Kidney tubule cell (primary cell): ENCODE data around the gene LRP2BP.

Experiments used
- DNase-seq: peaks from one replicate; pipeline ENCODE4 v3.0.0-alpha.2; 2018; ENCODE audit warnings: low spot score

Gene LRP2BP

DNA sequence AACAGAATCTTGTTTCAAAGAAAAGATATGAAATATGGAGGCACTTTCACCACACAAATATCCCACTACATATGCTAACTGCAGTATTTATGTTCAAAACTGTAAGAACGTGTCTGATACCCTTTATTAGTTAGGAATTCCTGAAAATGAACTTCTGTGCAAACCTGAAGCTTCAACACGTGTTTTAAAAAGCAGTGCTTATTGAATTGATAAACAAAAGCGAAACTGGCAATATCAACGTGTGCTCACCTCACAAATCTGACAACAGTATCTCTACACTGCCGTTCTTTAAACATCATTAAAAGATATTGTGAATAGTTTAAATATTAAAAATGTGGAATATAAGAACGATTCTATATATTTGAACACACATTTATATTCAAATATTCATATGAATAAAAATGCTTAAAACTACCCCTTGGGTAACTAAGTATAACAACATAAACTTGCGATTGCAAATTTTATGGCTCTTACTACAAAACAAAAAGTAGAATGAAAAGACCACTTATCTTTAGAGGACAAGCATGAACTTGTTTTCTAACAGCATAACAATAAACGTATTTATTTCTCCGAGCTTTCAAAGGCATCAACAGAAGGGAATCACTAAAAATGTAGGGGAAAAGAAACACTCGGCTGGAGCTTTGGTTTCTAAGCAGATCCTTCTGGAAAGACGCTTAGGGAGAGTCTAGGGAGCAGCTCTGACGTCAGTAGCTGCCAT lies at the start of gene LRP2BP:
Gene LRP2BP, minus strand, starts transcription at position 687 of the 718 bp plus-strand sequence. CDS start 17,738 bp downstream, outside the sequence.
- DNase-seq, result peak; percentile 19

DNA sequence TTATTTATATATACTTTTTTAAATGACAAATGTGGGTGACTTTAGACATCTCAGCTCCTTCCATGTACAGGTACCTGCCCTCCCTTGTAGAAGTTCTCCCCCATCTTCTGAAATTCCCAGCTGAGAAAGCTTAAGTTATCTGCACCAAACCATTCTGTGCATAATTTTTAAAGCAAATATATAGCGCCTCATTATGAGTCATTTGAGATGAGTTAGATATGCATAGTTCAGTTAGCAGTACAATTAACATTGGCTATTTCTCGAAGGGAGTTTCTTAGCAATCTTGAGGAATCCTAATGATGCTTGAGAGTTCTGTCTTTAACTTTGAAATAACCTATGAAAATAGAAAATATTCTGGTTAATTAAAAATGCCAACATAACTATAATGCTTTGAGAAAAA lies 49.5 kb upstream of the LRP2BP start:
- DNase-seq, result no peak

DNA sequence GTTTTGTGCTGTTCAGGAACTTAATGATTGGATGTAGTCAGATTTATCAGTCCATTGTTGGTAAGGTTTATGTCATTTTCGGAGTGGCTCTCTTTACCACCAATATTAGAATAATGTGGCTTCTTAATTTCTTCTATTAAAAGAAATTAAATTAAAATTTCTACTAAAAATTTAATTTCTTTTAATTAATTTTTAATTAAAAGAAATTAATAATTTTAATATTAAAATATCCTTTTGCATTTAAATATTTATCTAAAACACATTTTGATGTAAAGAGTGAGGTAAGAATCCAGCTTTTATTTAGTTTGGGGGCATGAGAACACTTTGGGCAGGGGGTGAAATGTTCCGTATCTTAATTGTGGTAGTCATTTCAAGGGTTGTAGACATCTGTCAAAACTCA lies 45.8 kb upstream of the LRP2BP start:
- DNase-seq, result no peak

DNA sequence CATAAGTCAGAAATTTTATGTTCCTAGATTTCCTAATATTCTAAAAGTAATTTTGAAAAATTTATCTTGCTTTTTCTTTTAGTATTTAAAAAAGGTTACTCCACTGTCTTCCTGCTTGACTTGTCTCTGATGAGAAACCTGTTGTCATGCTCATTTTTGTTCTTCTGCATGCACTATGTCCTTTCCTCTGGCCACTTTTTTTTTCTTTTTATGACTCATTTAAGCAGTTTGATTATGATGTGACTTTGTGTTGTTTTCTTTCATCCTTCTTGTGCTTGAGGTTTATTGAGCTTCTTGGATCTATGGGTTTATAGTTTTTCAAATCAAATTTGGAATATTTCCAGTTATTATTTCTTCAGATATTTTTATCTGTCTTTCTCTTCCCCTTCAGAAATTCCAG lies 42.1 kb upstream of the LRP2BP start:
- DNase-seq, result no peak

DNA sequence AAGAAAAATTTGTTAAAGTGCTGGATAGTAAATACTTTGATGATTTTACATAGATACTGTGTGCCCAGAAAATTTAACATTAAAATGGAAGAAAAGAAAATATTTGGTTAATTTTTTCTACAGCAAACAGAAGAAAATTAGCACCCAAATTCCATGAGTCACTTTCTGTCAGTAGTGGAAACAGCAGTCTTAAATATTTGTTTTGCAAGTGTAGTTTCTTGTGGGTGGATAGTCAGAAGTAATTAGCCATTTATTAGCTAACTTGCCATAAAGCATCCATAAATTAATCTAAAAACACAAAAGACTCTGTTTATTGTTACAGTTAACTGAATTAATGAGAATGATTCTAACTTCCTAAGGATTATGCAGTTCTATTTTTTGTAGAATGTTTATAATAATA lies 39.7 kb upstream of the LRP2BP start:
- DNase-seq, result no peak

DNA sequence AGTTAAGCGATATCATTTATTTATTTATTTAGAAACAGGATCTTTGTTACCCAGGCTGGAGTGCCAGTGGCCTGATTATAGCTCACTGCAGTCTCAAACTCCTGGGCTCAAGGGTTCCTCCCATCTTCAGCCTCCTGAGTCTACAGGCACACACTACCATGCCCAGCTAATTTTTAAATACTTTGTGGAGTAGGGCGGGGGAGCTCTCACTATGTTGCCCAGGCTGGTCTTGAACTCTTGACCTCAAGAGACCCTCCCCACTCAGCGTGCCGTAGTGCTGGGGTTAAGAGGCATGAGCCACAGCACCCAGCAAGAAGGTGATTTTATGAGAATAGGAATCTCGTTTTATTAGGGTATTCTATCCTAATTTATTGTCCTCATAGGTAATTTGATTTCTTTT lies 33.9 kb upstream of the LRP2BP start:
- DNase-seq, result no peak

DNA sequence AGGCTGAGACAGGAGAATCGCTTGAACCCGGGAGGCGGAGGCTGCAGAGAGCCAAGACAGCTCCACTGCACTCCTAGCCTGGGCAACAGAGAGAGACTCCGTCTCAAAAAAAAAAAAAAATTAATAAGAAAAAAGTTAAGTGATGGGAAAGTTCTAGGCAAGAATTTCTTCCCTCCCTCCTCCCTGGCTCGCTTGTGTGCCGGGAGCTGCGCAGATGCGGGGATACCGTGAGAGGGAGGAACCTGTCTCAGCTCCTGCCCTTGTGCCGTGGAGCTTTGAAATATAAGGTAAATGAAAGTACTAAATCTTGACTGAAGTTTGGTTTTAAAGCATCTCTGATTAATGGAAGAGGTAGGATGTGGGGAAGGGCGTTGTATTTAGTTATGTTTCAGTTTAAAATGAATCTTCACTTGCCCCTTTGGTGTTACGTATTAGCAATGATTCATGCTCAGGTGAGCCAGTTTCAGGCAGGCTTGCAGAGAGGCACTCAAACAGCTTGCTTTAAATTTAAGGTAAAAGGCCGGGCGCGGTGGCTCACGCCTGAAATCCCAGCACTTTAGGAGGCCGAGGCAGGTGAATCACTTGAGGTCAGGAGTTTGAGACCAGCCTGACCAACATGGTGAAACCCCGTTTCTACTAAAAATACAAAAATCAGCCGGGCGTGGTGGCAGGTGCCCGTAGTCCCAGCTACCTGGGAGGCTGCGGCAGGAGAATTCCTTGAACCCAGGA lies 31.4 kb upstream of the LRP2BP start:
- peak; percentile 53 for DNase-seq

DNA sequence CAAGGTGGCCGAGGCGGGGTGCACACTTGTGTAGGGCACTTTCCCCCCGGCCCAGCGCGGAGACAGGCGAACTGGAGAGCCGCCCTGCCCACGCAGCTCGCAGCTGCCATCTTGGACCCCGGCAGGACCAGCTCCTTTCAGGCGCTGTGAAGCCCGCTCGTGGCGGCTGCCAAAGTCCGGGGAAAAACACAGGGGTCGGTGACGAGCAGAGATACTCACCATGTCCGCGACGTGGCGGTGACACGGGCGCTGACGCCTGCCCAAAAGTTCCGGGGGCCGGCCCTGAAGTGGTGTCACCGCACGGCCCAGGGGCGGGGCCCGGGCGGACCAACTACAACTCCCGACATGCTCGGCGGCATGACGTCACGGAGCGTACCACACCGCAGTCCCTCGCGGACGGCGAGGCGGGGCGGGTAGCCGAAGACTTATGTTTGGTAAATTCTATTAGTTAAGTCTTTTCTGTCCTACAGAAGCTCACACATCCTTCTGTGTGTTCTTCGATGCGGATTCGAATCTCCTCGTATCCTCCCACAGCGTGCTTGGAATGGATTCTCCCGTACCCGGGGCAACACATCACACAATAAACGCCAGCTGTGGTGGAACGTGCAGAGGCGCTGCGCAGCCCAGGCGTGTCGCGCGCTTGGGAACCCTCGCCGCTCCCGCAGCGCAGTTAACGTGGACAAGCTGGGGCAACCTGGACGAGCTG lies 30.1 kb upstream of the LRP2BP start, which contains the start of gene UFSP2:
Gene UFSP2, minus strand, starts transcription at position 318 of the 706 bp plus-strand sequence. Its CDS starts 96 bp downstream, at position 222.
- DNase-seq, result peak; percentile 91

DNA sequence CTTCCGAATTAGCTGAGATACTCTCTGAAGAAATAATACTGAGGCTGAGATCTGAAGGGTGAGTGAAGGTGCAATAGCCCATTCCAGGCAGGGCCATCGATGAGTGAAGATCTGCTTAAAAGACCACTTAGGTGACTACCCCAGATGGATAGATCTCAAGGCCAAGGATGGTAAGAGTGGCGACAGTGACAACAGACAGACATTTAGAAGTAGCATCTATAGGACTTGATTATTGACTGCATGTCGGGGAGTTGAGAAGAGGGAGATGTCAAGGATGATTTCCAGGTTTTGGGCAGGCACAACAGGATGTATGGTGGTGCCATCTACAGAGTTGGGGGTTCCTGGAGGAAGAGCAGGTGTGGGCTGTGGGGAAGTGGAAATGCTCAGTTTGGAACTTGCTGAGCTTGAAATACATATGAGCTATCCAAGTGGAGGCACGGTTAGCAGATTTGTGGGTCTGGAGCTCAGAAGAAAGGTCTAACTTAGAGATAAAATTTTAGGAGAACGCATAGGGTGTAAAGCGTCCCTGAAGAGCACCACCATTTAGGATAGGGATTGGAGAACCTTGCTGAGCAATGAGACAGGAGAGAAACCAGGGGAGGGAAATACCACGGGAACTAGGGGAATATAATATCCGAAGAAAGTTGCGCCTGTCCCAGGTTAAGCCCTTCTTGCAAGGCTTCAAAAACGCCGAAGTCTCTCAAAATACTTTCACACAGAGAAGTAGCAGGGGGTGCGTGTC lies 29.4 kb upstream of the LRP2BP start:
- no peak for DNase-seq

DNA sequence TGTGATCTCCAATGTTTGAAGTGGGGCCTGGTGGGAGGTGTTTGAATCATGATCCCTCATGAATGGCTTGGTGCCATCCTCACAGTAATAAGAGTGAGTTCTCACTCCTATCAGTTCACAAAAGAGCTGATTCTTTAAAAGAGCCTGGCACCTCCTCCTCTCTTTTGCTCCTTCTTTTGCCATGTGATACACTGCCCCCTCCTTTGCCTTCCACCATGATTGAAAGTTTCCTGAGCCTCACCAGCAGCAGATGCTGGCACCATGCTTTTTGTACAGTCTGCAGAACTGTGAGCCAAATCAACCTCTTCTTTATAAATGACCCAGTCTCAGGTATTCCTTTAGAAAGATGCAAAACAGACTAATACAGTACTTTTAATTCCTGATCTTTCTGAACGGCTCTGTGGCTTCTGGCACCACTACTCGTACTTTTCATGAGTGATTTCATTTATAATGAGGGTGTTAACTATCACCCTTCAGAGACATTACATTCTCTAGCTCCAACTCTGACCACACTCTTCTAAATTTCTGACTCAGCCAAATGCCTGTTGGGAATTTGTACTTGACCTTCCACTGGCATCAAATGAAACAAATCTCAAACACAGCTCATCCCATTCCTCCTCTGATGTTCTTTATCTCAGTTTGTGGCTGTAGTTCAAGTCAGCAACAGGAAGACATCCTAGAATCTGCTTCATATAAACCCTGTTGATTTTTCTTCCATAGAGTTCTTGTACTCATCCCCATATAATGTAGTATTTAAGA lies 25.8 kb upstream of the LRP2BP start:
- peak; percentile 45 for DNase-seq

DNA sequence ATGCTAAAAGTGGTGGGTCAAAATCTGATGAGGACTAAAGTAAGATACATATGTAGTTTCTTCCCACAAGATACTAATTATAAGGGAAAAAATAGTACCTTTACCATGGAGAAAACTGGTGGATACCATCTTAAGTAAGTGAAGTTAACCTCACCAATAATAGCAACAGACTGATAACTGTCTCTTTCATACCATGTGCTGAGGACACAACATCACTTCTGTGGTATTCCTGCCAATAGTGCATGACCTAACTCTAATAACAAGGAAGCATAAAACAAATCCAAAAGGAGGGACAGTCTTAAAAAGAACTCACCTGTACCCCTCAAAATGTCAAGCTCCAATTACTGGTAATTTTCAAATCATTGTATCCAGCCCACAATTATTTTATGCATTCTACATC lies 21.2 kb upstream of the LRP2BP start:
- no peak for DNase-seq

DNA sequence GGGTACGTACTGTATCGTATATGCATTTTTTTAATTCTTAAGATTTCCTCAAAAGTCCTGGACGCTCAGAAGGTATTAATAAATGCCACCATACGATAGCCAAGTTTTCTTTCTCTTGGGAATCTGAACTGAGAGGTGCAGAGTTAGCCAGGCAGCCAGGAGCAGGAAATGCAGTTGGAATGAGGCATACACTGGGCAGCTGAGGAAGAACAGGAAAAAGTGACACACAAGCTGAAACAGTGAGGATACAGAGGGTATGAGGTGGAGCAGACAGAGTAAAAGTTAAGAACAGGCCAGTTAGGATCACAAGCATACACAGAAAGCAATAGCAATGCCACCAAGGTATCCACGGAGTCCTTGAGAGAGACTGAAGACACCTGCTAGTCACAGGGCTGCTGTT lies 16.7 kb upstream of the LRP2BP start:
- peak; percentile 38 for DNase-seq

DNA sequence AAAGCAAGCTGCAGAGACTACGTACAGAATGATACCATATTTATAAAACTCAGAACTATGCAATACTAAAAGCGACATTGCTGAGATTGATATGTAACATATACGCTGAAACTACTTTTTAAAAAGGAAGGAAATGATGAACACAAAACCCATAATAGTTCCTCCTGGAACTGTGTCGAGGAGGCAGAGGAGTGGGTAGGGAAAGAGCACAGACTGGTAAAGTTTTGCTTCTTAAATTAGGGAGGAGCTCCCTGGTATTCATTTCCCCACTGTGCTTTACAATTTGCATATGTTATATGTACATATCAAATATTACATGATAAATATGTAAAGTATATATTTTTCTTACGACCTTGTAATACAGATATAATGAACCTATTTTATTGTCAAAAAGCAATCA lies 16.1 kb upstream of the LRP2BP start:
- no peak for DNase-seq

DNA sequence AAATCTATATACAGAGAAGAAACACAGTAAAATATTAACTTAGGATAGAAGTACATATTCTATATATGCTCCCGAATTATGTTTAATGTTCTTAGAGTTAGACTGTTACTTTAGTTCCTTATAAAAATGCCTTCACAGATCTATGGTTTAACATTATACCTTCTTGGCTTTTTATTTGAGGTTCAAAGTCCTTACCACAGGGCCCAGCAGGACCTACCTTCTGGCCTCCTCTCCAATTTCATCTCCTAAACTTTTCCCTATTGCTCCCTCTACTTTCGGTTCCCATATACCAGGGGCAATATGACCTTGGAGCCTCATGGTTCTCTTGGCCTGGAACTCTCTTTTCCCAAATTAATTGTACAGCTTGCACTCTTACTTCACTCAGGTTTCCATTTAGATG lies 12.7 kb upstream of the LRP2BP start:
- no peak for DNase-seq

DNA sequence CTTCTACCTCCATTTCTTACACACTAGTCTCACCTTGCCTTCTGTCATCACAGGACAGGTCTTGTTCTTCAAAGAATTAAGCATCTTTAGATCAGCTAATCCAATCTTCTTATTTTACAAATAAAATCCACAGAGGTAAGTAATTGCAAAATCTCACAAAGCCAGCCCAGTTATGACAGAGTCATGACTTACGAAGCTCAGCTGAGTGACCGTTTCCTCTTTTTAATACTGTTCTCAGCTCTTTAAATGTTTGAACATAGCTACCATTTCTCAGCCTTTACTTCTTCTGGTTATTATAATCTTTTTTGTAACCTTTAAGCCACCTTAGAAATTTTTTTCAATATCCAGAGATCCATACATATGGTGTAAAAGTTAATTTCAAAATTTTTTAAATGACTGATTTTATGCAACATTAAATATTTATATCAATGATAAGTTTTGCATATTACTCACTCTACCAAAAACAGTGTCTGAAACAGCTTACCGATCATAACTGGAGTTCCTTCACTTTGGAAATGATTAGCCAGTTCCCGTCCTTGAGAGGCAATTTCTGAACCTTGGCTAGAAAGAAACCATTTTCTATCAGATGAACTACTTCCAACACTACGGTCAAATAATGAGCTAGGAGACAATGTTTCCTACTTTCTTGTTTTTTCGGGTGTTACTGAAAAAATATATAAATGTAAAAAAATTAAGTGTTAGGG lies 9.7 kb upstream of the LRP2BP start:
- no peak for DNase-seq

DNA sequence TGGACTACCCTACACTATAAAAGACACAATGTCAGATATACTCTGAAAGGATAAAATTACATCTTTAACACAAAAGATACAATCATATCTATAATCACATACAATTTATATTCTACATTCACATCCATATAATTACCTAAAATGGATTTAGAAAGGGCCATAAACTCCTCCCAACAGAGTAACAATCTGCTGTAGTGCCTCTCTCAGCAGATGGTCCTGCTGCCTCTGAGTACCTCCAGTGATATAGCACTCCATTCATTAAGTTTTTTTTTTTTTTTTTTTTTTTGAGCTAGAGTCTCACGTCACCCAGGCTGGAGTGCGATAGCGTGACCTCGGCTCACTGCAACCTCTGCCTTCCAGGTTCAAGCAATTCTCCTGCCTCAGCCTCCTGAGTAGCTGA lies 8.3 kb upstream of the LRP2BP start:
- no peak for DNase-seq

DNA sequence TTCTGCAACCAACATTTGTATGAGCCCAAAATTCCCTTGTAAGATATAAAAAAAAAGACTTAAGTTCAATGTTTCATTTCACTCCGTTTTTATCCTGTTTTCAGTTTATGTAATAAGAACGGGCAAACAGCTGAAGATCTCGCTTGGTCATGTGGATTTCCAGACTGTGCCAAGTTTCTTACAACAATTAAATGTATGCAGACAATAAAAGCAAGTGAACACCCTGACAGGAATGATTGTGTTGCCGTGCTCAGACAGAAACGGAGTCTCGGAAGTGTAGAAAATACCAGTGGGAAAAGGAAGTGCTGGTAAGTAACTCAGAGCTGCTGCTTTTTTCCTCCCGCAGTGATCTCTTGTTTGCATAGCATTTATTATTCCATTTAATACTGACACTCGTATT lies 3.7 kb upstream of the LRP2BP start:
- DNase-seq, result no peak

DNA sequence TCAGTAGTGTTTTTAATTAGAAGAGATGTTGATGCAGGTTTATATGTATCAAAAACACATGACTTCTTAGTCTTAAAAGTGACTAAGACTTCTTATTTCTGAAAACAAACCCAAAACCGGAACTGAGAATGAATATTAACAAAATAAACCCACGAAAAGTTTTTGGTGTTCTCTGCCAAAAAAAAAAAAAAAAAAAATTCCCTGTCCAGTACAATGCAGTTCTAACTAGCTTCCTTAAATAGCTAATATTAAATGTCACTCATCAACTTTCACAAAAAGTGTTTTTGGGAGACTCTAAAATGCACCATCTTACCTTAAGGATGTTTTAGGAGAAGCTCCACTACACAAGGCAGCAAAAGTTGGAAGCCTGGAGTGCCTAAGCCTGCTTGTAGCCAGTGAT lies 2.9 kb upstream of the LRP2BP start:
- no peak for DNase-seq

DNA sequence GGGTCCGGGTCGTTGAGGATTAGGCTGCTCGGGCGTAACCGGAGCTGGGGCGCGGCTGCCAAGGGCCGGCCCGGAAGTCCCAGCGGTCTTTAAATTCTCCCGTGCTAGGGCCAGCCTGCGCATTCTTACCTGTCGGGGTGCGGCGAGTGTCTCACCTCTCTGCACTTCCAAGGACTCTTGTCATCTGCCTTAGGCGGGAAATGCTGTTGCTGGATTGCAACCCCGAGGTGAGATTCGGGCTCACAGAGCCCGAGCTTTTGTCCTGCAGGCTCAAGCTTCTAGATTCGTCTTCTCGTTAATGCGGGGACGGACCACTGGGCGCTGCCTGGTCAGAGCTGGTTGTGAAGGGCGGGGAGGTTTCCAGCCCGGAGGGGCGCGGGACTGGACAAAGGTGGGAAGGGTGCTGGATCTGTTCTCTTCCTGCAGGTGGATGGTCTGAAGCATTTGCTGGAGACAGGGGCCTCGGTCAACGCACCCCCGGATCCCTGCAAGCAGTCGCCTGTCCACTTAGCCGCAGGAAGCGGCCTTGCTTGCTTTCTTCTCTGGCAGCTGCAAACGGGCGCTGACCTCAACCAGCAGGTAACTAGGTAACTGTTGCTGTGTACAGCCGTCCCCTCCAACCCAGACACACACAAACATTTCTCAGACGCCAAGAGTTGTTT lies 1.1 kb upstream of the LRP2BP start, which contains the start of gene ANKRD37:
Gene ANKRD37, plus strand, starts transcription at position 118 of the 662 bp plus-strand sequence. Its CDS starts 83 bp downstream, at position 201.
- peak; percentile 85 for DNase-seq
